NCI-H524 (cell line): ENCODE measurements around the gene KAZALD1.

Experiments used
- DNase-seq, 2 experiments: peaks; one replicate each; lab custom pipeline; 2025; lab: John Stamatoyannopoulos, UW

The KAZALD1 gene

GRCh38 chr10:101061624-101062231 is at the start of gene KAZALD1:
Gene KAZALD1, plus strand, starts transcription at chr10:101061989. Its CDS starts 604 bp downstream, at chr10:101062593.
- DNase-seq = no peak

- peak; percentile 63 to 72 for DNase-seq
Observed at GRCh38 chr10:101012525-101013364, 49.0 kb upstream of the KAZALD1 start.

GRCh38 chr10:101013365-101013825 is 48.4 kb upstream of the KAZALD1 start:
- DNase-seq = no peak

- DNase-seq = peak in 1 of 2 experiments; percentile 38
Observed at GRCh38 chr10:101014230-101014884, 47.4 kb upstream of the KAZALD1 start.

- no peak for DNase-seq
Observed at GRCh38 chr10:101014966-101015581, 46.7 kb upstream of the KAZALD1 start.

- no peak for DNase-seq
Observed at GRCh38 chr10:101015582-101015973, 46.2 kb upstream of the KAZALD1 start.

- no peak for DNase-seq
Observed at GRCh38 chr10:101016814-101017213, 45.0 kb upstream of the KAZALD1 start.

- DNase-seq = no peak
Observed at GRCh38 chr10:101018118-101018599, 43.6 kb upstream of the KAZALD1 start.

- DNase-seq = peak in 1 of 2 experiments; percentile 73
Observed at GRCh38 chr10:101018600-101019439, 43.0 kb upstream of the KAZALD1 start.

- no peak for DNase-seq
Observed at GRCh38 chr10:101019440-101019703, 42.4 kb upstream of the KAZALD1 start.

GRCh38 chr10:101020427-101021075 is 41.2 kb upstream of the KAZALD1 start:
- DNase-seq = no peak

- no peak for DNase-seq
Observed at GRCh38 chr10:101021239-101021638, 40.5 kb upstream of the KAZALD1 start.

GRCh38 chr10:101021692-101022251 is 40.0 kb upstream of the KAZALD1 start:
- no peak for DNase-seq

- DNase-seq = no peak
Observed at GRCh38 chr10:101022967-101023705, 38.7 kb upstream of the KAZALD1 start.

- no peak for DNase-seq
Observed at GRCh38 chr10:101027106-101027720, 34.6 kb upstream of the KAZALD1 start.

- DNase-seq = peak; percentile 22 to 65
Observed at GRCh38 chr10:101028446-101029337, 33.1 kb upstream of the KAZALD1 start.

GRCh38 chr10:101029520-101030295 is 32.1 kb upstream of the KAZALD1 start:
- no peak for DNase-seq
